ENCODE data around the gene OTOL1. TPM values are rescaled to one million over a fixed set of nuclear protein-coding genes. Genes with fewer than 3 reads are reported as not detected.
"Not testable (repeated sequence)": the region's sequence is repeated elsewhere in the genome, so short reads cannot be mapped to it uniquely, and the experiment has no call there.

The OTOL1 gene
- total RNA-seq, 1 donor from 2014 or later = not detected

DNA sequence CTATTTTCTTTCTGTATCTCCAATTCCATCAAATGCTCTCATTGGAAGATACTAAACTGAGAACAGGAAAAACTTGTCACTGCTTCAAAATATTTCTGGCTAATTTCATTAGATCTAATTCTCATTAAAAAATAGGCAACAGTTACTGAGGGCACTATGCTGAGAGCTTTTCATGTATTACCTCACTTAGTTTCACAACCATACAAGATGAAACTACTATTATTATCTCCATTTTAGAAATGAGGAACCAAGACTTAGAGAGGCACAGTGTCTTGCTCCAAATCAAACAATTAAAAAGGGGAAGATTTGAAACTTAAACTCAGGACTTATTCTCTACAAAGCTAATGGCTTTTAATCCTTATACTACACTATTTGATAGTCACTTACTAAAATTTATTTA, 7.2 kb upstream of the OTOL1 start:
- Histone ChIP-seq H3K27me3 (ENCODE audit: control insufficient read depth, insufficient read depth, low read length) (no peaks in the 10 kb centered on the region), H3K4me3 (ENCODE audit: low read depth, low read length) (no peak overlapping the region), H3K36me3 (ENCODE audit: control insufficient read depth, insufficient read depth, low read length) (no peaks in the 10 kb centered on the region)
- DNase-seq (ENCODE audit: low read depth) = no peak
- TF ChIP-seq, protein P1, sequence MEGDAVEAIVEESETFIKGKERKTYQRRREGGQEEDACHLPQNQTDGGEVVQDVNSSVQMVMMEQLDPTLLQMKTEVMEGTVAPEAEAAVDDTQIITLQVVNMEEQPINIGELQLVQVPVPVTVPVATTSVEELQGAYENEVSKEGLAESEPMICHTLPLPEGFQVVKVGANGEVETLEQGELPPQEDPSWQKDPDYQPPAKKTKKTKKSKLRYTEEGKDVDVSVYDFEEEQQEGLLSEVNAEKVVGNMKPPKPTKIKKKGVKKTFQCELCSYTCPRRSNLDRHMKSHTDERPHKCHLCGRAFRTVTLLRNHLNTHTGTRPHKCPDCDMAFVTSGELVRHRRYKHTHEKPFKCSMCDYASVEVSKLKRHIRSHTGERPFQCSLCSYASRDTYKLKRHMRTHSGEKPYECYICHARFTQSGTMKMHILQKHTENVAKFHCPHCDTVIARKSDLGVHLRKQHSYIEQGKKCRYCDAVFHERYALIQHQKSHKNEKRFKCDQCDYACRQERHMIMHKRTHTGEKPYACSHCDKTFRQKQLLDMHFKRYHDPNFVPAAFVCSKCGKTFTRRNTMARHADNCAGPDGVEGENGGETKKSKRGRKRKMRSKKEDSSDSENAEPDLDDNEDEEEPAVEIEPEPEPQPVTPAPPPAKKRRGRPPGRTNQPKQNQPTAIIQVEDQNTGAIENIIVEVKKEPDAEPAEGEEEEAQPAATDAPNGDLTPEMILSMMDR (IDR thresholded peaks at IDR 0.05; ENCODE audit: insufficient read depth, low read length, poor library complexity, severe bottlenecking) = no peak

DNA sequence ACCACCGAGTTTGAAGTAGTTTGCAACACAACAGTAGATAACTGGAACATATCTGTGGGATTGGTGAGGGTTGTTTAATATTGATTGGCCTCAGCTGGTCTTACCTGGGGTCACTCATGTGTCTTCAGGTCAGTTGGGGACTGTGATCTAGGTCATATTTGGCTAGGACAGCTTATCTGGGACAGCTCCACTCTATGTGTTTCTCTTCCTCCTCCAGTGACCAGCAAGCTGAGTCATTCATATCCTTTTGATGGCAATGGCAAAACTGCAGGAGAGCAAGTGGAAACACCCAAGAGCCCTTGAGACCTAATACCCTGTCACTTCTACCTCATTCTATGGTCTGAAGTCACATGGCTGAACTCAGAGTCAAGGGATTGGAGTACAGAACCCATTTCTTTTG, 5.8 kb upstream of the OTOL1 start:
- not testable (repeated sequence) for H3K4me3 ChIP-seq (ENCODE audit: low read depth, low read length); H3K36me3 ChIP-seq (ENCODE audit: control insufficient read depth, insufficient read depth, low read length); DNase-seq (ENCODE audit: low read depth); H3K27me3 ChIP-seq (ENCODE audit: control insufficient read depth, insufficient read depth, low read length)

GRCh38 chr3:161498259-161498921, 1.8 kb downstream of the OTOL1 start:
- TF ChIP-seq, protein P1 (IDR thresholded peaks at IDR 0.05; ENCODE audit: insufficient read depth, low read length, poor library complexity, severe bottlenecking) = no peak
- Histone ChIP-seq H3K27me3 (ENCODE audit: control insufficient read depth, insufficient read depth, low read length) (no peaks in the 10 kb centered on the region), H3K4me3 (ENCODE audit: low read depth, low read length) (no peak overlapping the region), H3K36me3 (ENCODE audit: control insufficient read depth, insufficient read depth, low read length) (no peaks in the 10 kb centered on the region)
- DNase-seq (ENCODE audit: low read depth) = no peak

DNA sequence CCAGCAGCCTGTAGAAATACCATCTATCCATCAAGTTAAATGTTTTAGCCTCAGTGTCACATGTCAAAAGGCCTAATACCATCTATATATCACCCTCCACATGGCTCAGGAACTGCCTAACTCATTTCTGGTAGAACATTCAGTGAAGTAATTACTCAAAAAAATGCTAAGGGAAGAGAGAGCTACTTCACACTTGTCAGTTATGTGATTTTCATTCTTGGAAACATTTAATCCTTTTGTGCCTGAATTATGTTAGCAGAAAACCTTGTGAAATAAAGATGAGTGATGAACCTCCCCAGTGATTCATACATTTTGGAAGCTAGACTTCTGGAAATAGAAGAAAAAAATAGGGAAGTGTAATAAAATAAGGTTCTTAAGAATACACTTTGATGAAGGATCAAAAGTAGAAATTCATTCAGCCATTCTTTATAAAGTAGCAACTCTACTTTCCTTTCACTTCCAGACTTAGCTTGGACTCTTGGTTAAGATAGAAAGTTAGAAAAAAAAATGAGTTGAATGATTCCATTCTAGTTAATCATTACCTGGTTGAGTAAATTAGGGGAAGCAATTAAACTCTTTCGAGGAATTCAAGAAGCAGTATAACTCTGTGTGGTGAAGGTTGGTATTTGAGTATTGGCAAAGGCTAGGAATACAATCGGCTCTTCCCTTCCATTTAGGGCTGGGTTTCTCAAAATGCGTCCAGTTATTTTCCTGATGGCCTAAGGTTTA, 3.6 kb downstream of the OTOL1 start:
- Histone ChIP-seq H3K36me3 (ENCODE audit: control insufficient read depth, insufficient read depth, low read length) (no peaks in the 10 kb centered on the region), H3K27me3 (ENCODE audit: control insufficient read depth, insufficient read depth, low read length) (no peaks in the 10 kb centered on the region), H3K4me3 (ENCODE audit: low read depth, low read length) (no peak overlapping the region)
- TF ChIP-seq, protein P1 (IDR thresholded peaks at IDR 0.05; ENCODE audit: insufficient read depth, low read length, poor library complexity, severe bottlenecking) = no peak
- peak; percentile 41 for DNase-seq (ENCODE audit: low read depth)

DNA sequence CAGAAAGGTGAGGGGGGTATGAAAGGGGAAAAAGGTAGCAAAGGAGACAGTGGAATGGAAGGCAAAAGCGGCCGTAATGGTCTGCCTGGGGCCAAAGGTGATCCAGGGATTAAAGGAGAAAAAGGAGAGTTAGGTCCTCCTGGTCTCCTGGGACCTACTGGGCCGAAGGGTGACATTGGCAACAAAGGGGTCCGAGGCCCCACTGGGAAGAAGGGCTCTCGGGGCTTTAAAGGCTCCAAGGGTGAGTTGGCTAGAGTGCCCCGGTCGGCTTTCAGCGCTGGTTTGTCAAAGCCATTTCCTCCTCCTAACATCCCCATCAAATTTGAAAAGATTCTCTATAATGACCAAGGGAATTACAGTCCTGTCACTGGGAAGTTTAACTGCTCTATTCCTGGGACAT, 6.7 kb downstream of the OTOL1 start:
- Histone ChIP-seq H3K4me3 (ENCODE audit: low read depth, low read length) (no peak overlapping the region), H3K27me3 (ENCODE audit: control insufficient read depth, insufficient read depth, low read length) (no peaks in the 10 kb centered on the region), H3K36me3 (ENCODE audit: control insufficient read depth, insufficient read depth, low read length) (no peaks in the 10 kb centered on the region)
- TF ChIP-seq, protein P1 (IDR thresholded peaks at IDR 0.05; ENCODE audit: insufficient read depth, low read length, poor library complexity, severe bottlenecking) = no peak
- no peak for DNase-seq (ENCODE audit: low read depth)

- H3K36me3 ChIP-seq (ENCODE audit: control insufficient read depth, insufficient read depth, low read length) = no peaks in the 10 kb centered on the region
- TF ChIP-seq, protein P1 (IDR thresholded peaks at IDR 0.05; ENCODE audit: insufficient read depth, low read length, poor library complexity, severe bottlenecking) = peak; percentile 29
These were observed 12.4 kb downstream of the OTOL1 start for GRCh38 chr3:161508852-161509477.

More at GRCh38 chr3:161508852-161509477, 12.4 kb downstream of the OTOL1 start:
- no peaks in the 10 kb centered on the region for H3K27me3 ChIP-seq (ENCODE audit: control insufficient read depth, insufficient read depth, low read length)
- no peak overlapping the region for H3K4me3 ChIP-seq (ENCODE audit: low read depth, low read length)
- DNase-seq (ENCODE audit: low read depth) = no peak
